NK-92 (cell line): ENCODE data around the gene RINL.

Experiments
- DNase-seq: peaks from one replicate; lab custom pipeline; 2025; ENCODE audit not compliant: unreplicated experiment; lab: John Stamatoyannopoulos, UW

RINL gene

GRCh38 chr19:38877781-38878574 lies at the start of gene RINL:
TSS of gene RINL (minus strand) at chr19:38878275. CDS start at chr19:38876742, 1,533 bp downstream.
- no peak for DNase-seq

GRCh38 chr19:38924388-38924787 lies 46.3 kb upstream of the RINL start:
- no peak for DNase-seq

DNA sequence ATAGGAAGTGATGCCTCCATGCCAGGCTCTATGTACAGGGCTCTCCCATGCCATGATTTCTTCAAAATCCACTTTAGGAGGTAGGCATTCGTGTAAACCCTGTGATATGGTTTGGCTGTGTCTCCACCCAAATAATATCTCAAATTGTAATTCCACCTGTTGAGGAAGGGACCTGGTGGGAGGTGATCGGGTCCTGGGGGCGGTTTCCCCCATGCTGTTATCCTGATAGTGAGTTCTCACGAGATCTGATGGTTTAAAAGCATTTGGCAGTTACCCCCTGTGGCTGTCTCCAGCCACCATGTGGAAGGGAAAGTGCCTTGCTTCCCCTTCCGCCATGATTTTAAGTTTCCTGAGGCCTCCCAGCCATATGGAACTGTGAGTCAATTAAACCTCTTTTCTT lies 44.4 kb upstream of the RINL start:
- no peak for DNase-seq

GRCh38 chr19:38921420-38922274 lies 43.6 kb upstream of the RINL start:
- no peak for DNase-seq

- no peak for DNase-seq
These were observed 42.7 kb upstream of the RINL start for GRCh38 chr19:38920602-38921419.

DNA sequence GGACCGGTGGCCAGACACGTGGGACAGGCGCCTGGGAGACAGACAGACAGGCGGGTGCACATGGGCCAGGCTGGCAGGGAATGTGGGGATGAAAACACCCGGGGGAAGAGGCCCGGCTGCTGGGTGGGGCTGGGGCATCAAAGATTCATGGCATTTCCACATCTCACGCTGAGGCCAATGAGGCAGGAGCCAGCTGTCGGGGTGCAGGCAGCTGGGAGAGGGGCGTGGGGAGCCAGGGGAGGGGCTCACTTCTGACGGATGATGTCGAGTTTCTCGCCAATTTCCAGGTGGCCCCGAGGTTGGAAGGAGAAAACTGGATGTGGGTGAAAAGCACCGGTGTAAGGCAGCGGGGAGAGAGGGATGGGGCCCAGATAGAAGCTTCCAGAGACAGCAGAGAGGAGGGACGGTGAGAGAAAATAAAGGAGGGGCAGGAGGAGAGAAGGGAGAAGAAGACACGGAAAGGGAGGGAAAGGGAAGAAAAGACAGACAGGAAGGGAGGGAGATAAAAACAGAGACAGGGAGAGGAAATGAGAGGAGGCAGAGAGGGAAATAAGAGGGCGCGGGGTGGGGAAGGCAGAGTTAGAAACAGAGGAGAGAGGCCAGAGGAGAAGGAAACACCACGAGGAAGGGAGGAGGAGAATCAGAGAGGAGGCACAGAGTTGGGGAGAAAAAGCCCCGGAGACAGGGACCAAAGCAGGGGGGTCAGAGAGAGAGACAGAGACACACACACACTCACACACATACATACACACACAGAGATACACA lies 41.9 kb upstream of the RINL start:
- DNase-seq = no peak

- no peak for DNase-seq
These were observed 40.5 kb upstream of the RINL start for GRCh38 chr19:38918526-38918925.

- DNase-seq = no peak
These were observed 39.9 kb upstream of the RINL start for GRCh38 chr19:38917921-38918491.

- DNase-seq = no peak
These were observed 39.4 kb upstream of the RINL start for GRCh38 chr19:38917516-38917915.

DNA sequence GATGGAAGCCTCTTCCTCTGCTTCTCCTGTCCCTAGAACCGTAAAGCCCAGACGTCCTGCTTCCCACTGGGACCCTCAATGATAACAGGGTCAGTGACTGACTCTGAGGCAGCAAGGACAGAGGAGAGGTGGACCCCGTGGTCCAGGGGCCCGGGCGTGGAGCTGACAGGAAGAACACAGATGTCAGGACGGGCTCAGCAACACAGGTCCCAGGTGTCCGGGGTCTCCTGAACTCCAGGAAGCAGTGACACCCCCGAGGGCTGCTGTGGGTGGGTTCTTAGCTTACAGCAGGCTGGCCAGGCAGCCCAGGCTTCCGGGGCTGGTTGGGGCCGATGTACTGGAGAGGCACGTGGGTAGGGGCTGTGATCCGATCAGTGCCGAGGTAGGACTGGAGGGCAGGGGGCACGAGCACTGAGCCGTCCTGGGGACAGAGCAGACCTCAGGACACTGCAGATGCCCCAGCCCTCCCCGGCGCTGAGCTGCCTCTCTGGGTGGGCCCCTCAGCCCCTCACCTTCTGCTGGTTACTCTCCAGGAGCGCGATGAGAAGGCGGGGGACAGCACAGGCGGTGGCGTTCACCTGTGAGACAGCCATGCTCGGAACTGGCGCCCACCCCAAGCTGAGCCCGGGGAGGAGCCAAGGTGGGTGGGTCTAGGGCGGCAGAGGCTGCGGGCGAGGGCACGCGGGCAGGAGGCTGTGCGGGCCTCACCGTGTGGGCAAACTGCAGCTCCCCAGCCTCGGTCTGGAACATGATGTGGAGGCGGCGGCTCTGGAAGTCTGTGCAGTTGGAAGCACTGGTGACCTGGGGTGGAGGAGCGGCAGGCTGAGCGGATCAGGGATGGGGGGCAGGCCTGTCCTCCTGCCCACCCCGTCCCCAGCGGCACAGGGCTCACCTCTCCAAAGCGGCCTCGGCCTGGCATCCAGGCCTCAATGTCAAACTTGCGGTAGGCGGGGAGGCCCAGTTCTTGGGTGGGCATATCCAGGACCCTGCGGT lies 37.5 kb upstream of the RINL start:
- DNase-seq = no peak

- no peak for DNase-seq
These were observed 35.9 kb upstream of the RINL start for GRCh38 chr19:38913958-38914357.

GRCh38 chr19:38912600-38913514 lies 34.8 kb upstream of the RINL start:
- DNase-seq = no peak

- DNase-seq = no peak
These were observed 33.4 kb upstream of the RINL start for GRCh38 chr19:38911388-38912001.

DNA sequence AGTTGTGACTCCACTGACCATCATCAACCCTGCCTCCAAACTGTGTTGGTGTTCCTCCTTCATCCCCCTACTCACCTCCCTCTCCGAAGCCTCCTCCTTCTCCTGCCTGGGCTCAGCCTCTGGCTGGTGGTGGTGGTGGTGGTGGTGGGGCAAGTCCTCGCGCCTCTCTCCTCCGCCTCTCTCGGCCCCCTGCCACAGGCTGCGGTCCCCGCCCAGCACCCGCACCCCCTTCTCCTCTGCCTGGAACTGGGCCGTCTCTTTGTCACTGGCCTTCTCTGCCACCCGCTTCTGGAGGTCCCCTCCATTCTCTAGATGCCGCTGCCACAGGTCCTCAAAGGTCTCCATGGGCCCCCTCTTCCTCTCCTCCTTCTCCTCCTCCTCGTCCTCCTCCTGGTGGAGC lies 32.4 kb upstream of the RINL start:
- DNase-seq = no peak

- DNase-seq = no peak
These were observed 30.8 kb upstream of the RINL start for GRCh38 chr19:38908911-38909310.

DNA sequence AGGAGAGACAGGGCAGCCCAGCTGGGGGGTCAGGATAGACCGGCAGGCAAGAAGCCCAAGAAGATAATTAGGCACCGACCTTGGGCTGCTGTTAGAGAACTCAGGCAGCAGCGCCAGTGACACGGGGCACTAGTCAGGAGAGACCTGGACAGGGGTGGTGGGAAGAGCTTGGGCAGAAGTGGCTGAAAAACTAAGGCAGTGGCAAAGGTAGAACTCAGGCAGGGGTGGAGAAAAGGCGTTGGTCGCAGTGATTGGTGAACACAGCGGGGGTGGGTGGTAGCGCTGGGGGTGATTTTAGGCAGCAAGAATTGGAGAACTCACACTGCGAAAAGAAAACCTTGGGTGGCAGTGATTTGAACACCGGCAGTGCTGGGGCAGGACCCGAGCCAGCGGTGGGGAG lies 29.6 kb upstream of the RINL start:
- DNase-seq = no peak

DNA sequence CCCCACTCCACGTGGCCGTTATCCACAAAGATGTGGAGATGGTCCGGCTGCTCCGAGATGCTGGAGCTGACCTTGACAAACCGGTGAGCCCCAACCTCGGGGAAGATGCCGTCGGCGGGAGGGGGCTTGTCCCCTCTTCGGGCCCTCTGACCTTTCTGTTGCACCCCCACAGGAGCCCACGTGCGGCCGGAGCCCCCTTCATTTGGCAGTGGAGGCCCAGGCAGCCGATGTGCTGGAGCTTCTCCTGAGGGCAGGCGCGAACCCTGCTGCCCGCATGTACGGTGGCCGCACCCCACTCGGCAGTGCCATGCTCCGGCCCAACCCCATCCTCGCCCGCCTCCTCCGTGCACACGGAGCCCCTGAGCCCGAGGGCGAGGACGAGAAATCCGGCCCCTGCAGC lies 29.2 kb upstream of the RINL start:
- DNase-seq = no peak

DNA sequence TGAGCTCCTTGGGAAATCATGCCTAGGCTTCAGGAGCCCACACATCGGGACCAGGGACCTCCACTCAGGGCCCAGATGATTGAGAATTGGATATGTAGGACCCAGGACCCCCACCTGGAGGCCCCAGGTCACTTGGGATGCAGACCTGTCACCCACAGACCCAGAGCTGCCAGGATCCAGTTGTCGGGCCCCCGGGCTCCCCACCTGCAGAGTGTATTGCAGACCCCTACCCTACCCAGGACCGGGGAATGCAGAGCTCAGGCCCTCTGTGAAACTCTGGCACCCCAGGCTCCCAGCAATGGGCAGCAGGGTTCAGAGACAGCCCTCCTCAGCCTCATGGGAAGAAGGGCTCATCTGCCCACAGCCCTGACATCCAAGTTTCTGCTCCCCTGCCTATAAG lies 27.5 kb upstream of the RINL start:
- DNase-seq = no peak
